ENCODE data around the gene CDH8. TPM values are rescaled to one million over a fixed set of nuclear protein-coding genes. Genes with fewer than 3 reads are reported as not detected.

The CDH8 gene
- total RNA-seq, 1 experiment from 2014 or later: 50.5 TPM

DNA sequence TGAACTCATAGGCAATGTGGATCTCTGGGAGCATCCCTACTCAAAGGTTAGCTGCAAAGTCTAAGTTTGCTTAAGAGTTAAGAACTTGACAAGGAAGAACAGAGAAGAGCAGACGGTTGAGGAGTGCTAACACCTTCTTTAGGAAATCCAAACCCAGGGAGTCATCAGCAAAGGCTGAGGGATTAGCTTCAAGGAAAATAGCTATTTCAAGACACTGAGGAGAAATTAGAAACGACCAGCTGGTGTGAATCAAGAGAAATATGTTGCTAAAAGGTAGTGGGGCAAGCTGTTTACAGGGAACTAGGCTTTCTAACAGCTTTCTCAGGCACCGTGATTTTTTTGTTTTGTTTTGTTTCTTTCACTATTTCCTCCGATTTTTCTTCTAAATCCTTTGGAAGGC is 90.7 kb downstream of the CDH8 start:
- CTCF ChIA-PET: no interaction called here
- H3K27ac ChIP-seq (ENCODE audit: low read depth, low read length, poor library complexity, severe bottlenecking): no peak overlapping the region
- no peaks in the 10 kb centered on the region for H3K9me3 ChIP-seq (ENCODE audit: low read depth, low read length, poor library complexity, severe bottlenecking)
- peak; percentile 21 for DNase-seq (ENCODE audit: low spot score)
- H3K4me1 ChIP-seq (ENCODE audit: insufficient read depth, low read length, poor library complexity, severe bottlenecking): peaks cover 28% of the 10 kb centered on the region
- POLR2A ChIA-PET (ENCODE audit: low non-redundant PET): no interaction called here
- no peak overlapping the region for H3K4me3 ChIP-seq (ENCODE audit: low read depth, low read length, poor library complexity, severe bottlenecking)
- intact Hi-C loops (cut with micrococcal nuclease; ENCODE audit: unreplicated experiment): loop anchor here (5.0 kb wide), 1 partner anchor 92 kb away; the partner anchor contains the start of gene CDH8
- H3K36me3 ChIP-seq (ENCODE audit: insufficient read depth, low read length, poor library complexity, severe bottlenecking): no peaks in the 10 kb centered on the region
- no peaks in the 10 kb centered on the region for H3K27me3 ChIP-seq (replicated peaks; ENCODE audit: insufficient read depth, low read depth, low read length, poor library complexity)
- BruUV-seq (replicated peaks): no TSS peak
- TF ChIP-seq EZH2 (IDR thresholded peaks at IDR 0.05; ENCODE audit: borderline replicate concordance, low read depth, low read length, poor library complexity, severe bottlenecking): no peak
- no peak for TF ChIP-seq CTCF (conservative IDR thresholded peaks at IDR 0.05; ENCODE audit: low read depth, low read length)

DNA sequence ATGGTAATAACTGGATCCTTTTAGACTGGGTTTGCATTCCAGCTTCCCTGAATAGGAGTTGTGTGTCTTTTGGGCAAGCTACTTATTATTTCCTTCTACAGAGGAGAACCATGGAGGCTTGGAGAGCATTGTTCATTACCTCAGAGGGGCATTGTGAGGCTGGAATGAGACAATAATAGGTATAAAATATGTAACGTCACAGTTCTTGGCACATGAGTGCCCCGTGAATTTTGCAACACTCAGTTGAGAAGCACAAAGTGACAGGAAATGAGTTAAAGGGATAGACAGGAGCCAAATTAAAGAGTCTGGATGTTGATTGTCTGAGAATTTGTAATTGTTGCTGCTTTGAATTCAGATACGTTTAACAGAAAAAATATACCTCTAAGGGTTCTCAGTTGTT is 92.2 kb downstream of the CDH8 start:
- TF ChIP-seq EZH2 (IDR thresholded peaks at IDR 0.05; ENCODE audit: borderline replicate concordance, low read depth, low read length, poor library complexity, severe bottlenecking) (no peak), CTCF (conservative IDR thresholded peaks at IDR 0.05; ENCODE audit: low read depth, low read length) (no peak)
- H3K4me3 ChIP-seq (ENCODE audit: low read depth, low read length, poor library complexity, severe bottlenecking): no peak overlapping the region
- peaks cover 28% of the 10 kb centered on the region for H3K4me1 ChIP-seq (ENCODE audit: insufficient read depth, low read length, poor library complexity, severe bottlenecking)
- ChIA-PET CTCF (no interaction called here), POLR2A (ENCODE audit: low non-redundant PET) (no interaction called here)
- BruUV-seq (replicated peaks): no TSS peak
- intact Hi-C loops (cut with micrococcal nuclease; ENCODE audit: unreplicated experiment): loop anchor here (5.0 kb wide), 1 partner anchor 183 kb away; no protein-coding TSS in a partner anchor
- no peak overlapping the region for H3K27ac ChIP-seq (ENCODE audit: low read depth, low read length, poor library complexity, severe bottlenecking)
- no peaks in the 10 kb centered on the region for H3K36me3 ChIP-seq (ENCODE audit: insufficient read depth, low read length, poor library complexity, severe bottlenecking)
- no peaks in the 10 kb centered on the region for H3K27me3 ChIP-seq (replicated peaks; ENCODE audit: insufficient read depth, low read depth, low read length, poor library complexity)
- no peaks in the 10 kb centered on the region for H3K9me3 ChIP-seq (ENCODE audit: low read depth, low read length, poor library complexity, severe bottlenecking)
- peak; percentile 74 for DNase-seq (ENCODE audit: low spot score)

DNA sequence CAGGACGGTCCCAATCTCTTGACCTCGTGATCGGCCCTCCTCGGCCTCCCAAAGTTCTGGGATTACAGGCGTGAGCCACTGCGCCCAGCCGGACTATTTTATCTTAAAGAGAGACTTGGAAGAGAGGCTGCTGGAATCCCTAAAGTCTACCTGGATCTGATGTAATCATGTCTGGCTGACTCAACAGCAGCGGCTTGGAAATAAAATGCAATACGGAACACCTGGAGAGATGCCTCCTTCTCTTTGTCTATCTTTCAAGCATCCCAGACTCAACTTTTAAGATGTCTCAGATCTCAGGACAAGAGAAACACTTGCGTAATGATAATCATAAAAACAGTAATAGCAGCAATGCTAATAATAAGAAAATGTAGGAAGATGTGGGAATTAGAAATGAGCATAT is 95.6 kb downstream of the CDH8 start:
- CTCF ChIA-PET: no interaction called here

More for the DNA sequence above, 95.6 kb downstream of the CDH8 start:
- Histone ChIP-seq H3K9me3 (ENCODE audit: low read depth, low read length, poor library complexity, severe bottlenecking) (no peaks in the 10 kb centered on the region), H3K27me3 (replicated peaks; ENCODE audit: insufficient read depth, low read depth, low read length, poor library complexity) (no peaks in the 10 kb centered on the region), H3K36me3 (ENCODE audit: insufficient read depth, low read length, poor library complexity, severe bottlenecking) (no peaks in the 10 kb centered on the region), H3K4me1 (ENCODE audit: insufficient read depth, low read length, poor library complexity, severe bottlenecking) (peaks cover 48% of the 10 kb centered on the region), H3K27ac (ENCODE audit: low read depth, low read length, poor library complexity, severe bottlenecking) (no peak overlapping the region), H3K4me3 (ENCODE audit: low read depth, low read length, poor library complexity, severe bottlenecking) (no peak overlapping the region)
- no peak for DNase-seq (ENCODE audit: low spot score)
- TF ChIP-seq EZH2 (IDR thresholded peaks at IDR 0.05; ENCODE audit: borderline replicate concordance, low read depth, low read length, poor library complexity, severe bottlenecking) (no peak), CTCF (conservative IDR thresholded peaks at IDR 0.05; ENCODE audit: low read depth, low read length) (no peak)
- POLR2A ChIA-PET (ENCODE audit: low non-redundant PET): no interaction called here
- intact Hi-C loops (cut with micrococcal nuclease; ENCODE audit: unreplicated experiment): loop anchor here (5.0 kb wide), 1 partner anchor 187 kb away; no protein-coding TSS in a partner anchor
- no TSS peak for BruUV-seq (replicated peaks)

Measured in A673 (cell line).